Effector CD4-positive, alpha-beta T cell (primary cell): ENCODE data around the gene UBE3C.

ENCODE experiments used
- DNase-seq: peaks from one replicate; pipeline ENCODE4 v3.0.0-alpha.2; 2020

Gene UBE3C

DNA sequence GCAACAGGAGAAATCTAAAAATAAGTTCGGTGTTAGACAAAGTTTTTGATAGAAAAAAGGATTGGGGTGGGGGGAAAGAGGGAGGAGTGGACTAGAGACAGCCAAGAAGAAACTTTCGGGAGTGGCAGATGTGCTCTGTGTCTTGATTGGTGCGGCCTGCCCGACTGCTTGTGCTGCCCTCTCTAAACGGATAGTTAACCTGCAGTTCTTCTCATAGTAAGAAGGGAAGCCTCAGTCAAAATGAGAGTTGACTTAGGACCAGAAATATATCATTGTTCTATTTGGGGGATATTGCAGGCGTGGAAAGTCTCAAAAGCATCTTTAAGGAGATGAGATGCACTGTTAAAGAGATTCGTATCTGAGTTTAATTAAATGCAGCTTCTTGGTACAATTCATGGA, 39.3 kb downstream of the UBE3C start:
- no peak for DNase-seq

DNA sequence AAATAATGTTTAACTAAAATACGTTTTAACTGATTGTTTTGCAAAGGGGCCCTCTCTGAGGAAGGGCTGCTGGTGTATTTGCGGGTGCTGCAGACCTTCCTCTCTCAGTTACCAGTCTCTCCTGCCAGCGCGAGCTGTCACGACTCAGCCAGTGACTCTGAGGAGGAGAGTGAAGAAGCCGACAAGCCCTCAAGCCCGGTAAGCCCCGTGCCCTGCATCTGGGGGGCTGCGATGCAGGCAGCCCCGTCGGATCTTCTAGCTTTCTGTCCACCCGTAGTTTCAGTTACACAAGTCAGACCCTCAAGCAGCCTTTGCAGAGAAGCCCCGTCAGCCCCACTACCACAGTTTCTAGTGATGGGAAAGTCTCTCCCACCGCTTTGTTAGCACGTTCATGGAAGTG, 45.1 kb downstream of the UBE3C start:
- no peak for DNase-seq

DNA sequence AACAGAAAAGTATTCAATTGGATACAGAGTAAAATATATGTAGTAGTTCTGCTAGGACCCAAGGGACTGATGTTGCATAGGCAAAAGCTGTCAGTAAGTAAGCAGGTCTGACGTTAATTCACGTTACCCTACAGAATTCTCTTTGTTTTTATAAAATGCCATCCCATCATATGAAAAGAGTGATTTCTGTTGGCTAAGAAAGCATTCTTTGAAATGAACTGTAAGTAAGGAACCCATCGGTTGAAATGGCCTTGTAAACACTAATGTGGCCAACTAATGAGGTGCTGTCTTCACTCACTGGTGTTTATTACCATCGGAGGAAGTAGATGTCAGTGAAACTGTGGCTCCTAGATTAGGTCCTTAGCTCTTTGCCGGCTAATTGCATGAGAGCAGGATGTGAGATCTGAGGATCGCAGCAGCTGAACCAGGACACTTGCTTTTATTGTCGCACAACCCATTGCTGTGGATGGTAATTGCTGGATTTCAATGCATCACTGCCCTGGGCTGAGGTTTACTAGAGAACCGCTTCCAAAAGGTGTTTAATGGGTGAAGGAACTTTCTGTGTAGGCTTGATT, 49.5 kb downstream of the UBE3C start:
- no peak for DNase-seq

DNA sequence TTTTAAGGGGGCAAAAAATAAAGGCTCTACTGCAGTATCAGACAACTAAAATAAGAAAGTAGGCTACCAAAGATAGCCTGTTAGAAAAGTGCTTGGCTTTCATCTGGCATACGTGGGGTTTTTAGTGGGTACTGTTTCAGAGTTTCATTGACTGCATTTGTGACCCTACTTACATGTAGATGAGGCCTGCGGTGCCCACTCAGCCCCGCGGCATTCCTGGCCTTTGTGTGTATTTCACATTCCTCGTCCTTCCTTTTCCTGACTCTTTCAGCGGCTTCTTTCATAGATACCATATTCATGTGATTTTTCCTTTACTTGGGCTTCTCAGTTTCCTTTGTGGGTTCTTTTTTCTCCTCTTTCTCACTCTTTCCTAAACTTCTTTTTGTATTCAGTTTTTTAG, 50.7 kb downstream of the UBE3C start:
- no peak for DNase-seq

DNA sequence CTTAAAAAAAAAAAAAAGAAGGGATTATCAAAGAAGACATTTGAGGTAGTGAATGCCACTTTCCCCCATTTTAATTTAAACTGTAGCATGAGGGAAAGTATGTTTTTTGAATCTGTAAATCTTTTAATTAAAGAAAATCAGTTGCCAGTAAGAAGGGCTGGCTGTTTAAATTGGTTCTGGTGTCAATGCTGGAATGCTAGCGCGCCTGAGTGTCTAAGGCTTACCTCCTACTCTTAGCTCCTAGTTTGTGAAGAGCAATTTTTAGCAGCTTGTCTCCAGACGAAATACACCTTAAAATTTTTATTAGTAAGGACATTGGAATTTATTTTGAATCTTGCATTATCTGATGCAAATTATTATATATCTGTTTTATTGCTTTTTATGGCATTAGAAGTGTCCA, 54.1 kb downstream of the UBE3C start:
- DNase-seq = no peak

DNA sequence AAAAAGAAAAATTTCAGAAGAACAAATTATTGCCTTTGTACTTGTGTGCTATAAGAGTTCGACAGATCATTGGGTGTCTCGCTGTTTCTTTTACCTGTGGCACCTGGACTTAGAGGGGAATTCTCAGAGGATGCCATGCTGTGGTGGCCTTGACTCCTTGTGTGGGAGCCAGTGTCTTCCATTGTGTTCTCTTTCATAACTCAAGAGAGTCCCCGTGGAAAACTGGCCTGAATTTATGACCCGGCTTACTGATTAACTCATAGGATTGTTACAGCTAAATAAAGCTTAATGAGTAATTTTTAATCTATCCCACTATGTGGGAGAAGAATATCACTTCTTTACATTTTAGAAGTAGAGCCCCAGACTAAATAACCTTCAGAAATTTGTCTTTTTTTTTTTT, 54.5 kb downstream of the UBE3C start:
- no peak for DNase-seq

DNA sequence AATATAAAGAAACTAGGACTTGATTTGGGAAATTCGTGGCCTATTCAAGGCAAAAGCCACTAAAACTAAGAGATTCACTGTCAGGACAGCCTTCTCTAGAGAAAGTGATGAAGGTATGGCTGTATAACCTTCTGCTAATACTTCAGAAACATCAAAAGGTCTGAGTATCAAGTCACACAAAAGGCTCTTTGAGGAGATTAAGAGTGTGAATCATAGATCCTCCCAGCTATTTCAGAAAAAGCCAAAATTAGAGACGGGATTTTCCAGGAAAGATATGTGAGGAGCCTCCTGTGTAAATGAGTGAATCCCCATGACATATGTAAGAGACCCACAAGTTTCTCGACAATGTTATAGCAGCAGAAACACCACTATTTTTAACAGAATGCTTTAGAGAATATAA, 56.2 kb downstream of the UBE3C start:
- DNase-seq = no peak

DNA sequence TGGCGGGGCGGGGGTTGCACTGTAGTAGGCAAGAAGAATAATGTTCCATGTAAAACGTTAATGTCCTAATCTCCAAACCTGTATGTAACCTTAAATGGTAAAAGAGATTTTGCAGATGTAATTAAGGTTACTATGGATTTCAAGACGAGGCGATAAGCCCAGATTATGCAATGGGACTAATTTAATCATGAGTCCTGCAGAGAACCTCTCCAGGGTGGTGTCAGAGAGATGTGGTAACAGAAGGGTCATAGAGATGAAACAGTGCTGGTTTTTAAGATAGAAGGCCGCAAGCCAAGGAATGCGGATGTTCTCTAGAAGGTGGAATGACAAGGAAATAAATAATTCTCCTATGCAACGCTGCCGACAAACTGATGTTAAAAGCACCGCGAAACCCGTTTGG, 57.1 kb downstream of the UBE3C start:
- DNase-seq = no peak

DNA sequence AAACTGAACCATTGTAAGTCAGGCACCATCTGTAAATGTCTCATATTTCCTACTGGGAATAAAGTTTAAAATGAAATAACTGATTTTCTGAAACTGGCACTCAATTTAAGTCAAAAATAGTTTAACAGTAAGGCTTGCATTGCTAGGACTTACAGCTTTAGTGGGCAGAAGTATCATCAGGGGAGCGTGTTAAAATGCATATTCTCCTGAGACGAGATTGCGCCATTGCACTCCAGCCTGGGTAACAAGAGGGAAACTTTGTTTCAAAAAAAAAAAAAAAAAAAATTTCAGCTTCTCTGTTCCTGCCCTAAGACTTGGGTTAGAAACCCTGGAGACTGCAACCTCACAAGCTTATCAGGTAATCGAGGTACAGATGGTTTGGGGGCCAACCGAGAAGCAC, 65.4 kb downstream of the UBE3C start:
- DNase-seq = no peak

DNA sequence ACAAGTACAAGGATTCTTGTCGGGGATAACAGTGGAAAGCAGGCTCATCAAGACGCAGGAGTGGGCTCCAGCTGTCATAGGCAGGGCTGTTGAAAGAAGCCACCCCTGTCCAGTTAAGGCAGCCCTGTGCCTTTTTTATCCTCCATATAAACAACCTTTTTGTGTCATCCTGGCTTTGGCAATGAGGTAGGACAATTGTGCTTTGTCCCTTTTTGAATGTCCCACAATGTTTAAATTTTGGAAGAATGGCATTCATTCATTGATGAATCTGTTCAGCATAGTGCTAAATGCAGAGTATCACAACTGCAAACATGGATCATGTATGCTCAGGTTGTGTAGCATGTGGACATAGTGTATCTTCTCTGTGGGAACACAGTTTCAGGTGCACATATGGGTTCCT, 66.7 kb downstream of the UBE3C start:
- DNase-seq = no peak

DNA sequence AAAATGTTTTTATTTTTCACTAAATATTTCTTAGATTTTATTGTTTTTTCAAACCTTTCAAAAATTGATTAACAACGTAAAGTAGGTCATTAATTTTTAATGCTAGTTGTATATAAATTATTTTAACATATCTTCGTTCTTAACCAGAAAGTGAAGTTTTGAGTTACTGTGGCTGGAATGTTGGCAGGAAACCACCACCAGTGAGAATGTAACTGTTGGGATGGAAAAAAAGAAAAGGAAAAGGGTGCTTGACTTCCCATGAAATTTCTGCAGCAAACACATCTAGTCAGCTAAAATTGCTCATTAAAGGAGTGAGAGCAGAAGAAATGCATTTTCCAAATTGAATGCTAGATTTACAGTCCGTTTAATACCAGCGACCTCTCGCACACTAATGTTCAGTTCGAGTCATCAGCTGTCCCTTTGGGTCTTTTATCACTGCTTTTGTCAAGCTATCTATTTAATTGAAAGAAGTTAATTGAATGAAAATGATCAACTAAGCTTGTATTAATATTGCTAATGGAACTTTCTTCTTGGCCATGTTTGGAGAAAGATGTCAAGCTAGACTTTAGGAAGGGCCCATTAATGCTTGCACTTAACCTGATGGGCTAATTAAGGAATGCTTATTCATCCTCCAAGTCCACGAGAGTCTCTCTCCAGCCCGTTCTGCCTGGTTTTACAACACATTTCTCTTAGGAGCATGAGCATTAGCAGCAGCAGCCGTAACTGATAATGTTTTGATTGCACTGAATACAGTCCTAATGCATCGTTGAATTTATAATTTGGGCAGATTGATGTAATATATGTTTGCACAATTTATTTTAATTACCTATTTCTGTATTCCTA, 70.1 kb downstream of the UBE3C start:
- no peak for DNase-seq

DNA sequence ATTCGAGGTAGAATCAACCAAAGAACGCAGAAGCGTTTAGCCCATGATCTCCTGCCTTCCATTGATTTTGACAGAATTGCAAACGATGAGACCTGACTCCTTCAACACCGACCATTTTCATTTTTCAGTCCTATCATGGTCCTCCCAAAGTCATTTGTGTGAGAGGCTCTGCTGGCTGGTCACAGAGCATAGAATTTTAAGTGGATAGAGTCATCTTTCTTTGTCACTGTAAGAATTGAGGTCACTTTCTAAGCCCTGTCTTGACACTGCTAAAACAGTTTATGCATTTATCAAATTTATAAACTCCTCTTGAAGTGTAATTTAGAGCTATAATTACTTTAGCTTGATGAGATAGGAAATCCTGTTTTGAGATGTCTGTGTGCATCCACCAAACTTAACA, 72.0 kb downstream of the UBE3C start:
- DNase-seq = no peak

DNA sequence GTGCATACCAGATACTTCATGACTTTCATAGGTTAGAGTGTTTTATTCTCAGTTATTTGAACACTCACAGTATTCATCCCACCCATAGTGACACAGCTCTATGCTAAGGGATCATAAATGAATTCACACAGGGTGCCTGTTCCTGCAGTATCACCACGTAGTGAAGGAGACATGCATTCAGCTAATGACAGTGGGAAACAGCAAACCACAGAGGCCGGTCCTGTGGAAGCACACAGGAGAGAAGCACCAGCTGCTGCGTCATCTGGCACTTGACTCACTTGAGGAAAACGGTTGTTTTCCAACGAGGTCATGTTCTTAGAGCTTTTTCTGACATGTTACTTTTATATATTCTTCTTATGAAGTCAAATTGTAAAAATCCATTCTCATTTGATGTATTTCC, 73.0 kb downstream of the UBE3C start:
- DNase-seq = no peak

DNA sequence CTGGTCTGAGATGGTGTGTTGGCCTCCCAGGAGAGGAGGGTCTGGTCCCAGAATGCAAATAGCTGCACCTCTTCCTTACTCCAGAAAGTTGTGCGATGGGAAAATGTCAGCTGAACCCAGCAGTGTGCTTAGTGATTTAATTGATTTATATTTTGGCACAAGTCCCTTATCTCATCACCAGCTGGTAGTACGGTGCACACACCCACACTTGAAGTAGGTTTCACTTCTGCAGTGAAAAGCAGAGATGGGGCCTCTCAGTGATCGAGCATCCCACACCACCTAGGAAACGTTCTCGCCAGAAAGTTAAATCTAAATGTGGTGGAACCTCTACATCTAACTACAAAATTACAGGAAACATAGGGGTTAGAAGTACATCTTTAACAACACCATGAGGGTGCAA, 80.4 kb downstream of the UBE3C start:
- no peak for DNase-seq

DNA sequence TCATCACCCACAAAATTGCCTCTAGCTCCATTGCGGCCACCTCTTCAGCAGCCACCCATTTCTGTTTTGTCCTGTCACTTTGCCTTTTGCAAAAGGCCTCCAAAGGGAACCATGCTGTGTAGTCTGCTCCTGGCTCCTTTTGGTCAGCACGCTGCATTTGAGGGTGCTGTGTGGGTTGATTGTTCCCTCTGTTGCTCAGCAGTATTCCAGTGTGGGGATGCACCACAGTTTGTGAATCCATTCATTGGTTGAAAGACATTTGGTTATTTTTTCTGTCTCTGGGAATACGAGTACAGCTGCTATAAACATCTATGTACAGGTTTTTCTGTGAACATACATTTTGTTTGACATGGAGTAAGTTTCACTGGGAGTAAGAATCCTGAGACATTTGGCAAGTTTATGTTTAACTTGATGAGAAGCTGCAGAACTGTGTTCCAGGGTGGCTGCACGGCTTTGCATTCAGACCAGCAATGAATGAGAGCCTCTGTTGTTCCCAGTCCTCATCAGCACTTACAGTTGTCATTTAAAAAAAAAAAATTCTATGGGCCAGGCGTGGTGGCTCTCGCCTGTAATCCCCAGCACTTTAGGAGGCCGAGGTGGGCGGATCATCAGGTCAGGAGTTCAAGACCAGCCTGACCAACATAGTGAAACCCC, 82.3 kb downstream of the UBE3C start:
- DNase-seq = no peak

DNA sequence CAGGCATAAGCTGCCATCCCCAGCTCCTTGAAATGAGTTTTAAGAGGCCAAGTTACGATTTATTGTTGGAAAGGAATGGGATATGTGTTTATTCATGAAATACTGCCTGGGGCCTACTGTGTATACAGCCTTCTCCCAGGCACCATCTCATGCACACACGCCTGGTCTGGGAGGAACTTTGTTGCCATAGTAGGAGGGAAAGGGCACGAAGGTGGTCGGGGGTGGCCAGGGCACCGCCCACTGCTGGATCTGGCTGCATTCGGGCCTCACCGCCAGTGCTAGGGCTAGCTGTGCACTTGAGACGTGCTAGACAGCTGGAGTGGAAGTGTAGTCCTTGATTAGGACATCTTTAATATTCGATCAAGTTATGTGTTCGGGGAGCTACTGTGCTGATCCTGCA, 84.0 kb downstream of the UBE3C start:
- no peak for DNase-seq

DNA sequence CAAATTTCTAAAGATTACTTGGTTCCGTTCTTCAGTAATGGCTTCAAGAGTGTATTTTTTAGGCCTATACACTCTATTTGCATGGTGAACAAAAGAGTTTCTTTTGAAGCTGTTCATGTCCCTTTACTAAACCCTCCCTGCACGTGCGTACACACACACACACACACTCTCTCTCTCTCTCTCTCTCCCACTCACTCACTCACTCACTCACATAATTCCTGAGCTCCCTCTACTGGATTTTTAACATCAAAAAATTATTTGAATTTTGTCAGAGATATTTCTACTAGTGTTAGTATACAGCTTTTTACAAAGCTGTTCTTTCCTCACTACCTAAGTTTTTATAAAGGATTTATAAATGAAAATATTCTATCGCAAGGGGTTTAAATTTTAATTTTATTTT, 85.9 kb downstream of the UBE3C start:
- no peak for DNase-seq

DNA sequence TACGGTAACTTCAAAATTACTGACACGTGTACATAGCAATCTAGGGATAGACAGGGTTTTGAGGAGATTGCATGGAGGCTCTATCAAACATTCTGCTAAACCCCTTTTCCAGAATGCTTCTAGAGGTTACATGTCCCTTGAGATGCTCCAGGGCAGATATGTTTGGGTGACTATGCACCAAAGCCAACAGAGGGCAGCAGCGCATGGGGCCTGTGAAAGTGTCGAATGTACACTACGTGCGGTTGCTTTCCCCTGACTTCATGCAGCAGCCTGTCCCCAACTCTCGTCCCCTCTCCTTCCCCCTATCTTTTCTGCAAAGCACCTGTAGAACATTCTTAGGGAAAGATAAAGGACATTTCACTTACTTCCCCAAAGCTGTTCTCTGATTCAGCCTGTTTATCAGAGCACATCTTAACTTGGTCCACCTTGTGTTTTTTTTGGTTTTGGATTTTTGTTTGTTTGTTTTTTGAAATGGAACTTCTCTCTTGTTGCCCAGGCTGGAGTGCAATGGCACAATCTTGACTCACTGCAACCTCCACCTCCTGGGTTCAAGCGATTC, 90.2 kb downstream of the UBE3C start:
- no peak for DNase-seq

DNA sequence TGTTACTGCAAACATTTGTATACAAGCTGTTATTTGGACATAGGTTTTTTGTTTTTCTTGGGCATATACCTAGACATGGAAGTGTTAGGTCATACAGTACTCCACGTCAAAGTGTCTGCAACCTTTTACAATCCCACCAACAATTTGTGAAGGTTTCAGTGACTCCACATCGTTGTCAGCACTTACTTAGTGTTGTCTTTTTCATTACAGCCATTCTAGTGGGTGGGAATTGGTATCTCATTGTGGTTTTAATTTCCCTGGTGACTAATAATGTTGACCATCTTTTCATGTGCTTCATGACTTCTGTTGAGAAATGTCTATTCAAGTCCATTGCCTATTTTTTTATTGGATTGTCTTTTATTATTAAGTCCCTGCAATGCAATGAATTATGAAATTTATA, 95.0 kb downstream of the UBE3C start:
- DNase-seq = no peak

DNA sequence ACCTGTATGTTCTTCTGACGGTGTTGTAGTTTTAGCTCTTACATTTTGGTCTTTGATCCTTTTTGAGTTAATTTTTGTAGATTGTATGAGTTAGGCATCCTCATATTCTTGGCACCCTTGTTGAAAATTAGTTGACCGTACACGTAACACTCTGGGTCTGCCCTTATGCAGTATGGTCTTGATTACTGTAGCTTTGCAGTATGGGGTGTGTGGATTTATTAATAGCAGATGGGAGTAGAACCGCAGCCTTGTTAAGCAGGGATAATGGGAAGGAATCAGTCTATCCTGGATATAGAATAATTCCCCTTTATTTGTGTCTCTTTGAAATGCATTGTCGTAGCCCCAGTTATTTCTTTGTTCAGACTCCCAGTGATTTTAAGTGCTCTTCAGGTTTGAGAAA, 95.5 kb downstream of the UBE3C start:
- no peak for DNase-seq

DNA sequence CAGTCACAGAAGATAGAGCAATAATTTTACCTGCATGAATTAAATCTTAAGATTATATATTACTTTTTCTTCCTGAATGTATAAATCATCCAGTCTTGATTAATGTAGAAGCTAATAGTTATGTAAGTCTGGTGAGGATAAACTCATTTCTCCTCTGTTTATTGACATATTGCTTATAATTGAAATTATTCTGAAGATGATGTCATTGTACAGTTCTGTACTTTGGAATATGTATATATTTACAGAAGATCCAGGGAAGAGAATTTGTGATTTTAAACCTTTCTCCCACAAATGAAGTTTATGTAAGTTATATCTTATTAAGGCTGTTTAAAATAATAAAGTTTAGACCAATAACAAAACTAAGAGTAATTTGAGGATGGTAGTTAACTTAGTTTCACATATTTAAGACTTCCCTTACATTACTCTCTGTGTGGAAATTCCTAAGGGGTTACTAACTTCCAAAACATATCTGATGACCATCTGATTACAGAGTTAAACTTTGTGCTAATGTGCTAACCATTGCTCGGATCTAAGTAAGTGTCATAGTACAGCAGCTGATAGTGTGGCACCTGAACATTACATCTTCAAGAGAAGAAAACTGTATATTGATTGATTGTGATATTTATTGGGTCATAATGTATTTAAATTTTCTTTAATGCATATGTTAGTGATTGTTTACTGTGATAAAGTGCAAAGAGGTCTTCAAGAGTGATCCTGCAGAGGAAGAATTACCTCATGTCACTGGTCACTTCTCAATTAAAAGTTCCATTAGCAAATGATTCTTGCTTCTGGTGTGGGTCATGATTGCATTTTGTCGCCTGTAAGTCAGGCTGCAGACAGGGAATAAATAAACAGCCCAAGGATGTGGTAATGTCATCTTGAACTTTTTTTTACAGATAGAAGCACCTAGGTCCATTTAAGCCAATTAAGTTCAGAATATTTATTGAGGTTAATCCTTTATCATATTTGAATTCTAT, 96.9 kb downstream of the UBE3C start:
- DNase-seq = no peak

DNA sequence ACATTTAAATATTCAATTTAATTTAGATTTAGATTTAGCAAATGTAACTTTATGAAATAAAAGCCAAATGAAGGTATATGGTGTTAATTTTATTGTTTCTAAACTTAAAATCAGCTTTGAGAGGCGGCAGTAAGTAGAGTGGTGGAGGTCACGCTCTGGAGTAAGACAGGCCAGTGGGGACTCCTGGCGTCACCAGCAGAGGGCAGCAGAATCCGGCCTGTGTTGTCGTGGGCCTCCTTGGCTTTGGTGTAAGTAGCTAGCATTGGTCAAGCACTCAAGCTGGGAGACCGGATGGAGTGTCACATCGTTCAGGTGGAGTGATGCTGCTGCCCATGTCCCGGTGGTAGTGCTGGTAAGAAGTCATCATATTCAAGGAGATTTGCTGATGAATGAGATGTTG, 99.4 kb downstream of the UBE3C start:
- DNase-seq = no peak
